Effector CD8-positive, alpha-beta T cell (primary cell): ENCODE results near the gene TMEM174.

ENCODE experiments used
- DNase-seq: peaks from one replicate; lab custom pipeline; 2025; lab: John Stamatoyannopoulos, UW
- total RNA-seq, 4 experiments: gene quantifications; one replicate each; lab custom pipeline; 2026; lab: John Stamatoyannopoulos, UW

Gene TMEM174
- total RNA-seq: 0 reads per million in 4 experiments

DNA sequence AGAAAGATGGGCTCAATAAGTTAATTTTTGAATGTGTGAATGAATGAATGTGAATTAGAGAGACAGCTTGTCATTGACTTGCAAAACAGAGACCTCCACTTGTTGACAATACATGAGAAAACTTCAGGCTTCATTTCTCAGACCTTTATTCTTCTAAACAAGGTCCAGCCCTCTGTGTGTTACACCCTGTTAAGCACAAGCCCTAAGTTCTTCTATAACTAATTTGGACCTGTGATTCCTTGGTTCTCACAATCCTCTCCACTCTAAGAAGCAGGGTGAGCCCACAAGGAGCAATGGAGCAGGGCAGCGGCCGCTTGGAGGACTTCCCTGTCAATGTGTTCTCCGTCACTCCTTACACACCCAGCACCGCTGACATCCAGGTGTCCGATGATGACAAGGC is at the start of gene TMEM174:
Gene TMEM174, plus strand, starts transcription at position 243 of the 400 bp plus-strand sequence. Its CDS starts 51 bp downstream, at position 294.
- DNase-seq: no peak

GRCh38 chr5:73125289-73125688 is 47.7 kb upstream of the TMEM174 start:
- no peak for DNase-seq

- no peak for DNase-seq
Observed at GRCh38 chr5:73126381-73126780, 46.6 kb upstream of the TMEM174 start.

GRCh38 chr5:73126957-73127356 is 46.0 kb upstream of the TMEM174 start:
- no peak for DNase-seq

DNA sequence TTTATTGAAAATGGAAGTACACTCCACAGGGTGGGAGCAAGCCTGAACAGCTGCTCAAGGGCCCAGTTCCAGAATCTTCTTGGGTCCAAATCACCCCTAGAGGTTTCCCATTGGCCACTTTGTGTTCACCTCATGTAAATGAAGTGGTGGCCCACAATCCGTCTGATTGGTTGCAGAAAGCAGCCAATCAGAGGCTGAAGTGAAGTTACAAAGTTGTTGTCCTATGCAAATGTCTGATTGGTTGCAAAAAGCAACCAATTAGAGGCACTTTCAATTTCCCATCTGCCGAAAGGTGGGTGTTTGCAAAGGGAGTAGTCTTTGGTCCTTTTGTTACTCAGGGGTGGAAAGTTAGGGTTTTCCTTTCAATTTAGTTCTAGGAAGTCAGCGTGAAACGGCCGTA is 43.9 kb upstream of the TMEM174 start:
- no peak for DNase-seq

- no peak for DNase-seq
Observed at GRCh38 chr5:73130811-73131210, 42.2 kb upstream of the TMEM174 start.

GRCh38 chr5:73131711-73132425 is 41.1 kb upstream of the TMEM174 start:
- no peak for DNase-seq

GRCh38 chr5:73132759-73133158 is 40.2 kb upstream of the TMEM174 start:
- DNase-seq: no peak

GRCh38 chr5:73135021-73135420 is 38.0 kb upstream of the TMEM174 start:
- no peak for DNase-seq

GRCh38 chr5:73135429-73136054 is 37.5 kb upstream of the TMEM174 start:
- DNase-seq: no peak

GRCh38 chr5:73136055-73136562 is 36.9 kb upstream of the TMEM174 start:
- no peak for DNase-seq

- no peak for DNase-seq
Observed at GRCh38 chr5:73137563-73138530, 35.1 kb upstream of the TMEM174 start.

DNA sequence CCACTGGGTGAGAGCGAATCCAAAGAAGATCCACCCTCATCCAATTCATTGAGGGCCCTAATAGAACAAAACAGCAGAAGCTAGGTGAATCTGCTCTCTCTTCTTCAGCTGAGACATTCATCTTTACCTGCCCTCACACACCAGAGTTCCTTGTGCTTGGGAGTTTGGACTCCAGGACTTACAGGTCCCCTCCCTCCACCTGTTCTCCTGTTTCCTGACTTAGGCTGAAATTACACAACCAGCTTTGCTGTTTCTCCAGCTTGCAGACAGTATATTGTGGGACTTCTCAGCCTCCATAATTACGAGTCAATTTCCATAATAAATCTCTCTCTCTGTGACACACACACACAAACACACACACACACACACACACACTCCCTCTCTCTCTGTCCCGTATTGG is 33.5 kb upstream of the TMEM174 start:
- no peak for DNase-seq

DNA sequence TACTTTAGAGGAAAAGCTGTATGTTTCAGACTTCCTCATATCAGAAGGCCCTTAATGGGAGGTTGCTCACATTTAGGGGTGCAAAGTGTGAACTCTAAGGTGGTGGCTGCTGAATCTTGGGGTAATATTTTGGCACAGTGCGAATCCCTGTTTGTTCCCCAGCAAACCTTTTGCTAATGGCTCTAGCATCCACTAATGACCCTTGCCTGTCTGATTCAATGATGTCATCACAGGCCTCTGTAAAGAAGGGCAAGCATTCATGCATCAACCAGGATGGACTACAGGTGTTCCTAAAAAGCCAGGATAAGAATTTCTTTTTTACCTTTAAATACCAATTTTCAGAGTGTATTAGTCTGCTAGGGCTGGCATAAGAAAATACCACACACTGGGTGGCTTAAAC is 32.2 kb upstream of the TMEM174 start:
- no peak for DNase-seq

DNA sequence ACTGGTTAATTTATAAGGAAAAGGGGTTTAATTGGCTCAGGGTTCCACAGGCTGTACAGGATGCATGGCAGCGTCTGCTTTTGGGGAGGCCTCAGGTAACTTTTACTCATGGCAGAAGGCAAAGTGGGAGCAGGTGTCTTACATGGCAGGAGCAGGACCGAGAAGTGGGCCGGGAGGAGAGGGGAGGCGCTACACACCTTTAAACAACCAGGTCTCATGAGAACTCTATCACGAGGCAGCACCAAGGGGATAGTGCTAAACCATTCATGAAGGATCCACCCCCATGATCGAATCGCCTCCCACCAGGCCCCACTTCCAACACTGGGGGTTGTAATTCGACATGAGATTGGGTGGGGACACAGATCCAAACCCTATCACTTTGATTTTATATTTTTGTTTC is 31.0 kb upstream of the TMEM174 start:
- DNase-seq: no peak

DNA sequence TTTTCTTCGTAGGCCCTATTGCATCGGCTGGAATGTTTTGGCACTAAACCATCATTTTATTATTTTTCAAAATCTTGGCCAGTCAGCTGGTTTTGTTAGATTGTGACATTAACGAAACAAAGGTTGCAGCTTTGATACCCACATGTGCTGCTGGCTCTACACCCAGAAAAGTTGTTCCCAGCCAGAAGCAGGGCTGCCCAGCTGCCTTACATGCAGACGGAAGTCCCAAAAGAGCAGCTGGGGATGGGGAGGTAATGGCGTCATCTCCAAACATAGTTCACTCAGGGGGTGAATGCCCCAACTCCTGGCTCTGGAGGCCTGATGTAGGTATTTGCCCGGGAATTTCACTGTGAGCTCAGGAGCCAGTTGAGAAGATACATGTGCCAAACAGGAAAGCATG is 29.3 kb upstream of the TMEM174 start:
- no peak for DNase-seq

- DNase-seq: no peak
Observed at GRCh38 chr5:73149540-73149939, 23.5 kb upstream of the TMEM174 start.

DNA sequence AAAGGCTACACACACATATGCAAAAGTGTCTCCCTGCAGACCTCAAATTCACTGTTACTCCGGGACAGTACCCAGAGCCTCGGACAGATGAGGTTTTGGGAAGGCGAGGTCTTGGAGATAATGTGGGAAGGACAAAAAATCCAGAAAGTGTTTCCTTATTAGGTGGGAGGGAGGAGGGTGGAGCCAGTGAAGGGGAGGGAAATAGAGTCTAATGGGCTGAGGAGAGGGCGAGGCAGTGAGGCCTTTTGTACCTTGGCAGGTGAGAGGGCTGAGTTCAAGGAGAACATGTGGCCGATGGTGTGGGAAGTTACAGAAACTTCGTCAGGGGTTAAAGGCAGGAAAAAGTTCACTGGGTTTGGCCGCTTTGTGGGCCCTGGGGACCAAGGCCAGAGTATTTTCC is 22.1 kb upstream of the TMEM174 start:
- no peak for DNase-seq

DNA sequence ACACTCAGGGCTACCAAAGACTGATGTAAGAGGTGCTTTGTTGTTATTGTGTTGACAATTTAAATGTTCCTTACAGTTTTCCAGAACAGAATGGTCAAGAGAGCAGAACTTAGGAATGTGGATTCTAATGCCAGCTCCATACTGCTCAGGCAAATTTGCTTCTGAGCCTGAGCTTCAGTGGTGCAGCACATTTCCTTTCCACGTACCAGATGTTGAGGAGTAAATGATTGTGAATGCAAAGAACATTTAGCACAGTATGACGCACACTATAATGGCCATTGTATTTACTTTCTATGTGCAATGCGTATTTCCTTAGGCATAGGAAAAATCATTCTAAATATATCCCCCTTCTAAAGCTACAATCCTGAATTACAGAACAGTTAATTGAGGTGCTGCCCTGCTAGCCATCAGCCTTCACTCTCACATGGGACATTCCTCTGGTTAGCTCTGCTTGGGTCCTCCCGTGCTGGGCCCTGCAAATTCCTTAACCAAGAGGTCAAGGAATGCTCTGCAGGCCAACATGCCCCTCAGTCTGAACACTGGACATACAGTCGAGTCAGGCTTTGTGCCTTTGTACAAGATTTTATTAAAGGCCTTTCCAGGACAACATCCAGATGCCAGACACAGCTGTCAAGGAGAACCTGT is 21.1 kb upstream of the TMEM174 start:
- DNase-seq: no peak

GRCh38 chr5:73152411-73153388 is 20.3 kb upstream of the TMEM174 start:
- DNase-seq: no peak

DNA sequence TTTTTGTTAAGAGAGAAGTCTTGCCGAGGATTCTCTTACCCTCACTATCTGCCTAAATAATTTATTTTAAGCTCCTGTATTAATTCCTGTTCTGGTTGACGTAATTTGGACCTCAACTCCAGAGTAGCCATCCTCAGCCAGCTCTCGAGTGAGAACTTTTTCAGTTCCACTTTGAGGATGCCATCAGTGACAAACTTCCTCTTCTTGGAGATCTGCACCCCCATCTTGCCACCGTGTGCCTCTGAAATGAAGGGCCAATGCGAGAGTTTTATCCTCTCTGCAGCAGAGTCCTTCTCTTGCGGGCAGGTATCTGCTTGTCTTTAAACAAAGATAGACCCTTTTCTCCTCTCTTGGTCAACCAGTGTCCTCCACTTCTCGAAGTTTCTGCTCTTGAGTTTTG is 19.5 kb upstream of the TMEM174 start:
- no peak for DNase-seq
